Effector memory CD8-positive, alpha-beta T cell (primary cell): Measurements from ENCODE around the gene ANKRD55.
"Not testable (repeated sequence)": the region's sequence is repeated elsewhere in the genome, so short reads cannot be mapped to it uniquely, and the experiment has no call there.

Experiments
- ATAC-seq: fragments of 150-1000 bp; cut with Tn5 transposase; replicated peaks from 2 replicates; pipeline ENCODE4 v1.10.0; 2021; ENCODE audit warnings: mild to moderate bottlenecking, moderate library complexity
- DNase-seq, 3 experiments: peaks; one replicate each; pipeline ENCODE4 v3.0.0; 2021
- H3K27ac Mint-ChIP-seq, 2 donors: one replicate each; pipeline ENCODE4 v1.8.0; 2022; ENCODE audit warnings: mild to moderate bottlenecking in 2 of 2, mixed read lengths in 2 of 2, moderate library complexity in 2 of 2
- H3K27me3 Mint-ChIP-seq, 2 donors: one replicate each; pipeline ENCODE4 v1.8.0; 2022; ENCODE audit warnings: mixed read lengths in 2 of 2
- H3K36me3 Mint-ChIP-seq: one replicate; pipeline ENCODE4 v1.8.0; 2022; ENCODE audit warnings: mild to moderate bottlenecking, moderate library complexity, mixed read lengths; ENCODE audit not compliant: insufficient read depth
- H3K4me1 Mint-ChIP-seq, 2 donors: one replicate each; pipeline ENCODE4 v1.8.0; 2022; ENCODE audit warnings: low read depth in 2 of 2, mixed read lengths in 2 of 2
- H3K4me3 Mint-ChIP-seq, 2 donors: one replicate each; pipeline ENCODE4 v1.8.0; 2022; ENCODE audit warnings: mild to moderate bottlenecking in 2 of 2, mixed read lengths in 2 of 2, moderate library complexity in 2 of 2
- H3K9me3 Mint-ChIP-seq, 2 donors: one replicate each; pipeline ENCODE4 v1.8.0; 2022; ENCODE audit warnings: mixed read lengths in 2 of 2

Gene ANKRD55

DNA sequence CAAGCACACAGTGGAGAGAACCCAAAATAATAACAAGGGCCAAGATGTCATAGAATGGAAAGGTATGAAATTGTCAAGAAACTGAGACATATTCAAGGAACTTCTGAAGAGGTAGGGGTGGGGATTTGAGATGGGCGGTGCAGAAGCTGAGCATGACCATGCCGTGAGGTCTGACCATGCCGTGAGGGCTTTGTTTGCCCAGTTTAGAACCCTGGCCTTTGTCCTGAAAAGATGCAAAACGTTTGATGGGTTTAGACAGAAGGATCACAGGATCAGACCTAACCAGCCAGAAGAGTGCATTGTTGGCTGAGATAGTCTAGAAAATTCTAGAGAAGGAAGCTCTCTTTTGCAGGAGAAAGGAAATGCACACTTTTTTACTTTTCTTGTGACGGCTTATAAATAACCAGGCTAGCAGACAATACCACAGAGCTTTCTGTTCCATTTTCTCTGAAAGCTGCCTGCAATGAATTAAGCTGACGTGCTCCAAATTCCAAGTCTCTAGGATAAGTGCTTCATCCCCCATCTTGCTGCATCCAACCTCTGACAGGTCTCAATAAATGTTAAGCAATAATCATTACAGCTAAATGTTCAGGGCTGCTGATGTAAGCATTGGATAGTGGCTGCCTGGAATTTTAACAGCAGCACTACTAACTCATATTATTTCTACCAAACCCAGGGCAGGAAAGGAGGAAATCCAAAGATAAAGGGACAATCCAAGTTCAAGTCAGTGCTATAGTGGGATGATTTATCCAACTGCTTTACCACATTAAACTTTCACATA lies 127.4 kb downstream of the ANKRD55 start:
- H3K36me3 Mint-ChIP-seq = no peaks in the 10 kb centered on the region
- DNase-seq (no peak), ATAC-seq (no peak)
- H3K27ac Mint-ChIP-seq = no peak overlapping the region
- H3K9me3 Mint-ChIP-seq = no peaks in the 10 kb centered on the region
- H3K4me1 Mint-ChIP-seq = no peaks in the 10 kb centered on the region
- H3K27me3 Mint-ChIP-seq = peaks cover 0 to 29% of the 10 kb centered on the region in 2 donors
- no peak overlapping the region for H3K4me3 Mint-ChIP-seq

DNA sequence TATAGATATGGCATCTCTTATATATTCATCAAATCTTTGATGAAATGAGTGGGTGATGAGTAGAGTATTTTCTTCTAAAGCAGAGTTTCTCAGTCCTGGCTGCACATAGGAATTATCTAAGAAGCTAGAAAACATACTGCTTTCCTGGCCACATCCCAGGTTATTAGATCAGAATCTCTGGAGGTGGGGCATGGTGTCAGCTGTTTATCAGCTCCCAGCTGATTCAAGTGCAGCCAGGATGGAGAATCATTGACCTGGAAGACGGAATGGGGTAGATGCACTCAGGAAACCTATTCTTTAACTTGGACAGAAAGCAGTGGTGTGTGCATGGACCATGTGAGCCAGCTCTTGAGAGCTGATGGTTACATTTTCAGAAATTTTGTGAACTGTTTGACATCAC lies 130.2 kb downstream of the ANKRD55 start:
- Mint-ChIP-seq H3K4me1 (no peaks in the 10 kb centered on the region), H3K9me3 (no peaks in the 10 kb centered on the region), H3K27ac (no peak overlapping the region), H3K4me3 (no peak overlapping the region), H3K36me3 (no peaks in the 10 kb centered on the region), H3K27me3 (peaks cover 0 to 28% of the 10 kb centered on the region in 2 donors)
- DNase-seq = no peak
- ATAC-seq = no peak

DNA sequence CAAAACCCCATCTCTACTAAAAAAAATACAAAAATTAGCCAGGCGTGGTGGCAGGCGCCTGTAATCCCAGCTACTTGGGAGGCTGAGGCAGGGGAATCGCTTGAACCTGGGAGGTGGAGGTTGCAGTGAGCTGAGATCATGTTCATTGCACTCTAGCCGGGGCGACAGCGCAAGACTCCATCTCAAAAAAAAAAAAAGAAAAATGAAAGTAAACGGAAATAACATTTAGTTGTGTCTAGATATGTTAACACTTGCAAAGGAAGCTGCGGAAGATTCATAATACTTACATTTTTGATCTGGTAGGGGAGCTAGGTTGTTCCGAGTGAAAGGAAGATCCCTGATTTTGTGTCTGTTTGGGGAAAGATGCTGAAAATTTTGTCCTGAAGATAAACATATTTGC lies 130.9 kb downstream of the ANKRD55 start:
- not testable (repeated sequence) for DNase-seq, H3K4me1 Mint-ChIP-seq, H3K36me3 Mint-ChIP-seq, ATAC-seq, H3K9me3 Mint-ChIP-seq
- Mint-ChIP-seq H3K27ac (peak overlapping the region in 1 of 2 donors; percentile 50), H3K4me3 (peak overlapping the region; percentile 36 to 61), H3K27me3 (peaks cover 0 to 25% of the 10 kb centered on the region in 2 donors)

DNA sequence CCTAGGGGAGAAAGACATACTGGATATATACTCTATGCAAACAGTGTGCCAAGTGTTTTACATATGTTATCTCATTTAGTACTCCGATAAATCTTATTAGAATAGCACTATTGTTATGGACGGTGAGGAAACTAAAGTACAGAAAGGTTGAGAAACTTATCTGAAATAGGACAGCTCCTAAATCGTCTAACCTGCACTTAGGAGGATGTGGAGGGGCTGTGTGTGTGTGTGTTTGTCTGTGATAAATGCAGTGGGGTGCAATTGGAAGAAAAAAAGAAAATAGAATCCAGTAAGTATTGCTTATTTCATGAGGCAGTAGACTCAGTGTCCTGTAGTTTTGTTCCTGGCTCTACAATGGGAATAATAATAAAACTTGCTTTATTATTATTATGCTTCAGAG lies 131.9 kb downstream of the ANKRD55 start:
- no peak overlapping the region for H3K4me3 Mint-ChIP-seq
- ATAC-seq (no peak), DNase-seq (no peak)
- H3K4me1 Mint-ChIP-seq = no peaks in the 10 kb centered on the region
- no peak overlapping the region for H3K27ac Mint-ChIP-seq
- peaks cover 0 to 21% of the 10 kb centered on the region in 2 donors for H3K27me3 Mint-ChIP-seq
- no peaks in the 10 kb centered on the region for H3K36me3 Mint-ChIP-seq
- no peaks in the 10 kb centered on the region for H3K9me3 Mint-ChIP-seq

DNA sequence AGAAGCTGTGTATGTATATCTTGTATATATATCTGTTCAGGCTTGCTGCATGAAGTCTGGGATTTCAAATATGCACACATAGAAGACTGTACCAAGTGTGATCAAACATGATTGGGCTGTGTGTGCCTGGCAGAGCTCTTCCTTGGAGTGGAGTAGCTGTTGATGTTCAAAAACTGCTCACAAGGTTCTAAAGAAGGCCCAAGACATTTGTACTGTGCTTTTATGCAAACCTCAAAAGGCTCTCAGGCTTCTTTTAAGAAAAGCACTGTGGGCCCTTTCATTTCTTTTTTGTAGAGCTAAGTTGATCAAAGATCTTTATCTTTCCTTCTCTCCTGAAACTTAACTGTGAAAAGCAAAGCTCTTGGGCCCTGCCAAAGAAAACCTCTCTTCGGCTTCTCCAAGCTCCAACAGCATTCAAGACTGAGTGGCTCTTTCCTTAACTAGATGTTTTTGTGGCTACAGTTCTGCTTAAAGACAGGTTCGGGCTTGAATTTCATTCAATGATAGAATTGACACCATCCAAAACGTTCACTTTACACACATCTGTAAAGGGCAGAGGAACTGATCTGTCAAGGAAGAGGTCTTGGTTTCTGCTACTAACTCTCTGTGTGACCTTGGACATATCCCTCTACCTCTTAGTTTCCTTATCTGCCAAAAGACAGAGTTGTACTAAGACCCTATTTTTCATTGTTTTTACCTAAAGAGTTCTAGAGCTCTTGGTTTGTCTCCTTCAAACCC lies 132.5 kb downstream of the ANKRD55 start:
- no peak for ATAC-seq
- Mint-ChIP-seq H3K36me3 (no peaks in the 10 kb centered on the region), H3K4me1 (peaks cover 2% of the 10 kb centered on the region in 2 donors), H3K27me3 (peaks cover 0 to 18% of the 10 kb centered on the region in 2 donors), H3K27ac (no peak overlapping the region), H3K4me3 (no peak overlapping the region), H3K9me3 (no peaks in the 10 kb centered on the region)
- DNase-seq = no peak

DNA sequence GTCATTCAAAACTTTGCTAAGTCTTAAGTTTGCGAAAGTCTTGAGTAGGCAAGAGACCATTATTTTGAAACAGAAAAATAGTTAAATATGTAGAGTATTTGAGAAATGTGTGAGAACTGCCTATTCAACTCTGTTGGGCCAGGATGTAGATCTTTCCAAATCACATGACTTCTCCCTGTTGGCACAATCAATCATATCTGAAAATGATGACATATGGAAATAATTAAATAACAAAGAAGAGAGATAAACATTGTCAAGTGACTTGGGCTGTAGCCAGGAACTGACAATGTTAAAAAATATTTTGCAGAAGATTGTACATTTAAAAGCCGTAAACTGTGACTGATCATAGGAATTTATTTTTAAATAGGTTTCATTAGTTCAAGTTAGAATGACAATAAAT lies 133.8 kb downstream of the ANKRD55 start:
- no peaks in the 10 kb centered on the region for H3K9me3 Mint-ChIP-seq
- DNase-seq (no peak), ATAC-seq (no peak)
- H3K27me3 Mint-ChIP-seq = peaks cover 0 to 6% of the 10 kb centered on the region in 2 donors
- no peaks in the 10 kb centered on the region for H3K36me3 Mint-ChIP-seq
- peaks cover 4 to 5% of the 10 kb centered on the region in 2 donors for H3K4me1 Mint-ChIP-seq
- H3K27ac Mint-ChIP-seq = no peak overlapping the region
- no peak overlapping the region for H3K4me3 Mint-ChIP-seq

DNA sequence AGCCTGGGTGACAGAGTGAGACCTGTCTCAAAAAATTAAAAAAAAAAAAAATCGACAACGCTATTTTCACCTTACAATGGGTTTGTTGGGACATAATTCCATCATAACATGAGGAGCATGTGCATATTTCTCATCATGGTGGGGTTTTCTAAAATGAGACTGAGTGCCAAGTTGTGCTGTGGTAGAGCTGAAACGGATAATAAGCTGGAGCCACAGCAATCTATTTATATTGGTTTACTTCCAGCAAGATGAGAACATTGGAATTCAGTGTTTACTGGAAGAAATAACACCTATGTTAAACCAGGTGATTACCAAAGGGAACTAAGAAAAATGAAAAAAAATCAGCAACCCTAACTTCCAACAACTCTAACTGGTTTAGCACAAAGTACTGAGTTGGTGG lies 136.1 kb downstream of the ANKRD55 start:
- Mint-ChIP-seq H3K4me3 (no peak overlapping the region), H3K27ac (no peak overlapping the region), H3K36me3 (peaks cover 3% of the 10 kb centered on the region), H3K27me3 (no peaks in the 10 kb centered on the region), H3K9me3 (no peaks in the 10 kb centered on the region), H3K4me1 (peaks cover 4 to 5% of the 10 kb centered on the region in 2 donors)
- DNase-seq (no peak), ATAC-seq (no peak)

DNA sequence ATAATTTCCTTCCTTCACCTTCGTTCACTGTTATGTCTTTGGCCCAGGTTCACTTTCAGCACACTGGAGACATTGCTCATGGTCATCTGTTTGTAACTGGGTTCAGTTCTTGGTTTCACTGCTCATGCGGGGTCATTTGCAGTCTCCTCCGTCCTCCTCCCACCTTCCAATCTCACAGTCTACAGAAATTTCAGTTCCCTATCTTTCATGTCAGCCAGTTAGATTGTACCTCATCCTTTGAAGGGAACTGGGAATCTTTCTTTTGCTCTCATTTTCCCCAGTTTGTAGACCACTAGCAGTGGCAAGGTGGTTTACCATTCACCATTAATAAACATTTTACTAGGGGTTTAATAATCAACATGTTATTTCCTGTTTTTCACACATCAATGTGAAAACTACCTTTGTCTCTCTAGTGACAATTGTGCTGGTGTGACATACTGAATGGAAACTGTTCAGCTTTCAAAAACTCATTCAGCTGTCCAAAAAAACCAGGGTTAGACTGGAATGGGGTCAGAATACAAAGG lies 137.5 kb downstream of the ANKRD55 start:
- Mint-ChIP-seq H3K36me3 (peaks cover 3% of the 10 kb centered on the region), H3K27ac (peak overlapping the region in 1 of 2 donors; percentile 54), H3K27me3 (no peaks in the 10 kb centered on the region), H3K4me1 (peaks cover 5 to 10% of the 10 kb centered on the region in 2 donors), H3K4me3 (no peak overlapping the region), H3K9me3 (no peaks in the 10 kb centered on the region)
- ATAC-seq (no peak), DNase-seq (no peak)

DNA sequence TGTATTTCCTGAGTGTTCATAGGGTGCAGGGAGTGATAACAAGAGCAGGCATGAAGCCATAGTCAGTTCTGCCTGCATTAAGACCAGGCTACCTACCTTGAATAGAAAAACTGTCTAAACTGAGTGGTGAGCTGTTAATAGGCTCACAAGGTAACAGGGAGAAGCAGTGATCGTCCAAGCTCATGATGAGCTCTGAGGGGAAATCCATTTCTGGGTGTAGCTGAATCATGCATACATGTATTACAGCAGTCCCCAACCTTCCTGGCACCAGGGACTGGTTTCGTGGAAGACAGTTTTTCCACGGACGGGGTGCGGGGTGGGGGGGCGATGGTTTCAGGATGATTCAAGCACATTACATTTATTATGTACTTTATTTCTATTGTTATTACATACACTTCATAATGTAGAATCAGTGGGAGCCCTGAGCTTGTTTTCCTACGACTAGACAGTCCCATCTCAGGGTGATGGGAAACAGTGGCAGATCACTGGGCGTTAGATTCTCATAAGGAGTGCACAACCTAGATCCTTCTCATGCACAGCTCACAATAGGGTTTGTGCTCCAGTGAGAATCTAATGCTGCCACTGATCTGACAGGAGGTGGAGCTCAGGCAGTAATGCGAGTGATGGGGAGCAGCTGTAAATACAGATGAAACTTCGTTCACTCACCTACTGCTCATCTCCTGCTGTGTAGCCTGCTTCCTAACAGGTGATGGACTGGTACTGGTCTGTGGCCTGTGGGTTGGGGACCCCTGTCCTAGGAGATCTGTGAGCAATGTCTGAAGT lies 138.4 kb downstream of the ANKRD55 start:
- Mint-ChIP-seq H3K27me3 (no peaks in the 10 kb centered on the region), H3K9me3 (no peaks in the 10 kb centered on the region), H3K4me3 (no peak overlapping the region), H3K27ac (no peak overlapping the region), H3K36me3 (peaks cover 3% of the 10 kb centered on the region), H3K4me1 (peaks cover 5 to 10% of the 10 kb centered on the region in 2 donors)
- ATAC-seq (no peak), DNase-seq (no peak)

DNA sequence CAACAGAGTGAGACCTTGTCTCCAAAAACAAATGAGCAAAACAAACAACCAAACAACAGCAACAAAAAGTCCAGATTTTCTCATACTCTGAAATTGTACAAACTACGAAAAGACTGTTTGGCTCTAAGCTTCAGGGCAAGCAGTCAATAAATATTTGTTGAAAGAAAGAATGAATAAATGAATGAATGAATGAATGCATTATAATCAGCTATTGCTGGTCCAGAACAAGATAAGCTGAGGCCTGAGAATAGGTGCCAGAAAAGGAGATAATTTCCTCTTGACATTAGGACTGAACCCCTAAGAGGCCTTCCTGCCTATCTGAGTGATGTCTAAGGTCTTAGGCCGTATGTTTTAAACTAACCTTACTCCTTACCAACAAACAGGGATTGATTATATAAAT lies 139.2 kb downstream of the ANKRD55 start:
- no peak for DNase-seq
- ATAC-seq = no peak
- Mint-ChIP-seq H3K9me3 (no peaks in the 10 kb centered on the region), H3K27me3 (no peaks in the 10 kb centered on the region), H3K4me1 (peaks cover 5 to 10% of the 10 kb centered on the region in 2 donors), H3K27ac (no peak overlapping the region), H3K4me3 (no peak overlapping the region), H3K36me3 (peaks cover 3% of the 10 kb centered on the region)

DNA sequence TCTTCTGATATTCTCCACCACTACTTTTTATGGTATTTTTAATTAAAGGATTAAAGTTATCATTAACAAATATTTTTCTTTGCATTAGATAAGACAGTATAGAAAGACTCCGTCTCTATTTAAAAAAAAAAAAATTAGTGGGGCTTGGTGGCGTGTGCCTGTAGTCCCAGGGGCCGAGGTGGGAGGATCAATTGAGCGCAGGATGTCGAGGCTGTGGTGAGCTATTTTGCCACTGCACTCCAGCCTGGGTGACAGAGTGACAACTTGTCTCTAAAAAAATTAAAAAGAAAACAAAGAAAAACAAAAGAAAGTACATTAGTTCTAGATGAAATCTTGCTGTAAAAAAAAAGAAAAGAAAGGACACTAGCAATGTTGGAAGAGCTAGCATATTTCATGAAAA lies 141.0 kb downstream of the ANKRD55 start:
- Mint-ChIP-seq H3K9me3 (no peaks in the 10 kb centered on the region), H3K27ac (no peak overlapping the region), H3K36me3 (peaks cover 3% of the 10 kb centered on the region), H3K27me3 (no peaks in the 10 kb centered on the region), H3K4me1 (peaks cover 5 to 10% of the 10 kb centered on the region in 2 donors), H3K4me3 (no peak overlapping the region)
- ATAC-seq (no peak), DNase-seq (no peak)

DNA sequence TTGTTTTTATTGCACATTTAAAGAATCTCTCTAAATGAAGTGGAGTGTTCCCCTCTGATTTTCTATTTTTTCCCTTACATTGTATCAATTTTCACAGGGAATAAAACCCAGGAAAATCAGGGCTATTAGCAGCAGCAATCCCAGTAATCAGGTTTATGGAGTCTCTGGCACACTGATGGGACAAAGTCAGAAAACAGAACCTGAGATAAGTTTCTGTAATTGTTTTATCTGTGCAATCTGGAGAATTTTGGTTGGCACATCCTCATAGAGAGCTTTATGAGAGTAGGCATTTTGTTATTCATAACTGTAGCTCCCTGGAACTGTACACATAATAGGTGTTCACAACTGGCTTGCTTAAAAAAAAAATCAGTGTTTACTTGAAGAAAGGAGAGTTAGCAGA lies 141.5 kb downstream of the ANKRD55 start:
- H3K27ac Mint-ChIP-seq = no peak overlapping the region
- H3K27me3 Mint-ChIP-seq = no peaks in the 10 kb centered on the region
- peaks cover 3% of the 10 kb centered on the region for H3K36me3 Mint-ChIP-seq
- peaks cover 5 to 10% of the 10 kb centered on the region in 2 donors for H3K4me1 Mint-ChIP-seq
- ATAC-seq (no peak), DNase-seq (no peak)
- H3K4me3 Mint-ChIP-seq = no peak overlapping the region
- no peaks in the 10 kb centered on the region for H3K9me3 Mint-ChIP-seq

DNA sequence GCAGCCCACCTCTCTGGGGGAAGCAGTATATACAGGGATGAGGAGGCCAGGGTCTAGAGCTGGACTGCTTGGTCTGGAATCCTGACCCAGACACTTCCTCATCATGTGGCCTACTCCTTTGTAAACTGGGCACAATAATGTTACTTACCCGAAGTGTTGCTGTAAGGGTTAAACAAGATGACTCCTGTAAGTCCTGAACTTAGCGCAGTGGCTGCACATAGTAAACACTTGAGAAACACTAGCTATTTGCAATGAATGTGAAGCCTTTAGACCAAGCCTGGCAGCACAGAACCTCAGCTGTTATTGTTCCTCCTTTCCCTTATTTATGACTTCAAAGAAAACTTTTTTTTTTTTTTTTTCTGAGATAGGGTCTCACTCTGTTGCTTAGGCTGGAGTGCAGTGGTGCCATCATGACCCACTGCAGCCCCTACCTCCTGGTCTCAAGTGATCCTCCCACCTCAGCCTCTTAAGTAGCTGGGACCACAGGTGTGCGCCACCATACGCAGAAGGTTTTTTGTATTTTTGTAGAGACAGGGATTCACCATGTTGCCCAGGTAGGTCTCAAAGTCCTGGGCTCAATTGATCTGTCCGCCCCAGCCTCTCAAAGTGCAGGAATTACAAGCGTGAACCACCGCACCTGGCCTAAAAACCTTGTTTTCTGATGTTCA lies 142.2 kb downstream of the ANKRD55 start:
- Mint-ChIP-seq H3K4me1 (peaks cover 5 to 10% of the 10 kb centered on the region in 2 donors), H3K36me3 (peaks cover 3% of the 10 kb centered on the region), H3K27ac (no peak overlapping the region), H3K27me3 (no peaks in the 10 kb centered on the region), H3K9me3 (no peaks in the 10 kb centered on the region), H3K4me3 (no peak overlapping the region)
- ATAC-seq (no peak), DNase-seq (no peak)
